Colon (tissue), 2 donors: ENCODE measurements around the gene PARD3B.

ENCODE experiments used
- FAIRE-seq: peaks from 2 replicates; lab custom pipeline; 2012; peaks lifted over from hg19 to GRCh38; lab: Jason Lieb, UNC
- donor health status: control.
- donor health status: control.

PARD3B gene

DNA sequence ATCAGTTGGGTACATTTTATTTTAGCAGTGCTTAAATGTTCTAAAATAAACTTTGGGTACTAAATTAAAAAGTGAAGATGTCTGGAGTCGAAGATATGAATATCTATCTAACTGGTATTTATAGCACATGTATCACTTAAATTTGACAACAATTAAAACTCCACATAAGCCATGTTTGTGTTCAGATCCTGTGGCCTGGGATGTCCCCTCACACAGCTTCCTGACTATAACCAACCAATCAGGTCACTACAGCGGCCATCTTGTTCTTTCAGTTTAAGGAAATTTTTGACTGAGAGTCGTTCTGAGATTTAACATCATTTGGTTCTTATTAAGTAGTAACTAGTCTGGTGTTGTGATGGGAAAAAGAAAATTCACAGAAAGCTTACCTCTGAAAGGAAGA lies 966.4 kb downstream of the PARD3B start:
- no peak for FAIRE-seq

GRCh38 chr2:205520311-205520710 lies 975.0 kb downstream of the PARD3B start:
- no peak for FAIRE-seq

GRCh38 chr2:205524656-205525055 lies 979.4 kb downstream of the PARD3B start:
- no peak for FAIRE-seq

DNA sequence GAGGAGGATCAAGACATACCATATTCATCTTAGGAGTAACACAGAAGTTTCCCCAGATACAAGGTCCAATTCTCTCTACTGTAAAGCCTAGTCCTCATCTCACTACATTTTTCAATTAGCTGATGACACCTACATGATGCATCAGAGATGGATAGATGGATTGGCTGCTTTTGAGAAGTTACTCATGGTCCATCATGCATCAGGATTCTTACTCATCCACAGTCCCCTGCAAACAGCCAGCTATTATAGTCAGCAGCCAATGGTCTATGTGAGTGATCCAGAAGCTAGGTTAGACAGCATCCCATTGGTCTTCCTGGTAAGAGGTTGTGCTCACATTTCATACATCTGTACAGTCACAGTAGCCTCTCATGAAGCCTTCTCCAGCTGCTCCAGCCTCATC lies 982.5 kb downstream of the PARD3B start:
- FAIRE-seq, result no peak

- FAIRE-seq, result no peak
Measured at GRCh38 chr2:205531072-205531471, 985.8 kb downstream of the PARD3B start.

DNA sequence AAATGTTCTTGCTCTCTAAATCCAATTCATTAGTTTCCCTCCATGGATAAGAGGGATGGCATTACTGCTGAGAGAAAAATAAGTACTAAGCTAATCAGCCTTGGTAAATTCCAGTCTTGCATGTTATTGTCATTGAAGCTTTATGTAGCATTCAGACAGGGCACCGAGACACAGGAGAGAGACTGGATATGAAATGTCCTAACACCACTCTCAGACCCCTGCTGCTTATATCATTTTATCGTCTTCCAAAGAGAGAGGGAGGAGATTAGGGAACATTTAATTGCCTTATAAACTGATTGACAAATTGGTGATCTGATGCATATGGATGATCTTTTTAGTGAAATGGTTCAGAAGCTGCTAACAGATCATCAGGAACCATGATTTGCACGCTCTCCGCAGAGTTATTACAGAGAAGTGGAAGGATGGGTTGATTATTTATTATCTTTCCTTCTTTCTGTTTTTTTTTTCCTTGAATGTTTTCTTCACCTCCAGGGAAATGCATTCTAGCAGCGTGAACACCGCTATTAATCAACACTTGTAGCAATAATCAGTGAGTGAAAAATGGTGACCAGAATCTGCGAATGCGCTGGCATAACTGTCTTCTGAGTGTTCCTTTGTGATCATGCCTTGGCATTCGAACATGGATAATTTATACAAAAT lies 986.3 kb downstream of the PARD3B start:
- FAIRE-seq, result no peak

DNA sequence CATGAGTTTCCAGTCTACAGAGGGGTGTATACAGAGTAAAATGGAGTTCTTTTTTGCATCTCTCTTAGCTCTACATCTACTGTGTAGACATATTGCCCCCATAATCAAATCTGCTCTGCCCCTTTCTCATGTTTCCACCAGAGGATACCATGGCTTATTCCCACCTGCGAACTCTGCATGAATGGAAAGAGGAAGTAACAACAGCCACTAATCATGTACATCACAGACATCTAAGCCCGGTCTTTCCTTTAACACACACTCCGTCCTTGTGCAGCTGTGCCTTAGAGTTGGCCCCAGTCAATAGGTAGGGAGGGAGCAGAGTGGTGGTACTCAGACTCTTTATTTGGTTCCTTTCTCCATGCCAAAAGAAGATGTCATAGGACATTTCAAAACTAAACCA lies 989.7 kb downstream of the PARD3B start:
- FAIRE-seq, result no peak

GRCh38 chr2:205539603-205540002 lies 994.3 kb downstream of the PARD3B start:
- FAIRE-seq, result no peak

DNA sequence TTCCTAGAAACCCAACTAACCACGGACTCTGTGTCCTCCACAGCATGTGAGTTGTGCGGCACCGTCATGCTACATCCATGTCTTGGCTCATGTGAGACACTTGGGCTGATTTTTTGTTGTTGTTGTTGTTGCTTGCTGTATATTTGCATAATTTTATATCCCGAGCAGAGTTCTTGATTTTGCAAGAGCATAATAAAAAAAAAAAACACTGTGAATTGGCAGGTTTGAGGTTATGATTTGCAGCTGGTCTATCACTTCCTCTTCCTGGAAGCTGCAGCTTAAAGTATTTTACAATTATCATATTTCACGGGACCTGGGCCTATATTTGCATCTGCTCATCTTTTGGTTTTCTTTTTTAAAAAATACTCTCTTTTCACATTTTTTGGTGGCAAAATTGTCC lies 994.8 kb downstream of the PARD3B start:
- no peak for FAIRE-seq

- FAIRE-seq, result no peak
Measured at GRCh38 chr2:205543262-205543843, 998.1 kb downstream of the PARD3B start.

GRCh38 chr2:205543937-205544702 lies 998.8 kb downstream of the PARD3B start:
- no peak for FAIRE-seq

DNA sequence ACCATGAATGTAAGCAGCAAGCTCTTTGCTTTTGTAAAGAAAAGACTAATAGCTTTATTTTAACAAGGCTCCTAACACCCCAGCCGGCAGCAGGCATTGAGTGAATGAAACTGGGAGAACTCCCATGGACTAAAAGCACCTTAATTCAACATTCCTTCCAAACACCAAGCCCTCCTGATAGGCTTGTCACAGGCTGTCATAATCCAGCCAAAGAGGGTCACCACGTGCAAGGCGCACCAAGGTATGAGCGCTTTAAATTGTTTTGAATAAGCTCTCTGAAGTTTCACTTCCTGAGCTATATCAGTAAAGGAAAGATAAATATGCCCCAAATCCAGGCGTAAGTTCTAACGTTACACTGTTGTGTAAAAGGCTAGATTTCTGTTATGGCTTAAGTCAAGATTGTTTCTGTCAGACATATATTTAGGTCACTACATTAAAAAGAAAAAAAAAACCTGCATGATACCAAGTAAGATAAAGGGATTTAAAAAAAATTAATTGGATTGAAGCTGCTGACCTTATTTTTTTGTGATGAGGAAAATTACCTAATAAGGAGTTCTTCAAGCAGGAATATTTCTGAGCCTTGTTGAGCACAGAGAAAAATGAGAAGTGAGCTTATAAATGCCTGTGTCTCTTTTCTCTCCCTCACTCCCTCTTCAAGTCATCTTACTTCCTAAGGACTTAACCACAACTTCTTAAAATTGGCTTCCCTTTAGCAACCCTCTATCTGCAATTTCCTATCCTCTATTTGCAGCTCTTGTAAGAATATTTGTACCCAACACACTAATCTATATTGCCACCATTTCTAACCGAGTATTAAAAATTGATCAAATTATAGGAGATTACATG lies 1000.9 kb downstream of the PARD3B start:
- FAIRE-seq, result no peak

GRCh38 chr2:205555566-205556230 lies 1010.4 kb downstream of the PARD3B start:
- FAIRE-seq, result no peak

DNA sequence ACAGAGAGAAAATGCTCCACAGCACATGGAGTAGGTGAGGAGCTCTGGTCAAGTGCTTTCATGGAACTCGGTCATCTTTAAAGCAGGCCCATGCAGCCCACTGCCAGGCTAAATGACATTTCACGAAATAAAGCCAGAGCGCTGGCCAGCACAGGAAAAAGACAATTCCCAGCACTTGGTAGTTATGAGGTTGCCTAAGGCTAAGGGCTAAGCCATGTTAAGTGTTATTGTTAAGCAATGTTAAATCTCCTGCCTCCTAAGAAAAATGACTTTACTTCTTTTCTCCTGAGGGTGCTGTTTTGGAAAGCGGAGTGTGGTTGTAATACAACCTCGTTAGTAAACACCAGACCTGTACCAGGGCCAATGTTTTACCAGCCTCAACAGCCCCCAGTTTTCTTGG lies 1011.1 kb downstream of the PARD3B start:
- no peak for FAIRE-seq

DNA sequence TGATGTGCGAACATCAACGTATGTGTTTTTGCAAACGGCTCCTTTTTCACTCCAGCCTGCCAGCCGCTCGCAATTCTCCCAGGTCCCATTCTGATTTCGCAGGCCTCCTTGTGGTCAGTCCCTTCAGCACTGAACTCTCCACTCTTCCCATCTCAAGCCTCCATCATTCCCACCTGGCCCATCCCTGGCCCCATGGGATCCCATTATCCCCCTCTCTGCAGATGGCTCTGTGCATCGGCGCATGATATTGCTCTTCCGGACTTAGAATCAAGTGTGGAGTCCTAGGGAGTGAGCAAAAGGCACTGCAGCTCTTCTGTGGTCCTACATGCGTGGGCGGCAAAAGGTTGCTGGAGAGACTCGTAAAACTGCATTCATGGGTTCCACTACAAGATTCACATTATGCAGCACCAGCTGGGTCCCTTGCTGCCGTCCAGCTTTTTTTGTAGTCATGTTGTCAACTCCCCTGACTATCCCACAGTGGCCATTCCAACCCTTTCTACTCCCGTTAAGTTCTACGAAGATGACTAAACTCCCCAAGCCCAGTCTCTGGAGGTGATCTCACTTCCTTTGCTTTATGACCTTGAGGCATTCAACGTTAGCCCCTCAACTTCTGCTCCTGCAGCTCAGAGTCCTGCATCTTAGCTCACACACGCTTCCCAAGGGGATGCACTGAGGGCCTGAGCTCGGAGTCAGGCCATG lies 1011.7 kb downstream of the PARD3B start:
- FAIRE-seq, result no peak

GRCh38 chr2:205557873-205558272 lies 1012.6 kb downstream of the PARD3B start:
- no peak for FAIRE-seq

GRCh38 chr2:205561441-205561840 lies 1016.2 kb downstream of the PARD3B start:
- FAIRE-seq, result no peak

DNA sequence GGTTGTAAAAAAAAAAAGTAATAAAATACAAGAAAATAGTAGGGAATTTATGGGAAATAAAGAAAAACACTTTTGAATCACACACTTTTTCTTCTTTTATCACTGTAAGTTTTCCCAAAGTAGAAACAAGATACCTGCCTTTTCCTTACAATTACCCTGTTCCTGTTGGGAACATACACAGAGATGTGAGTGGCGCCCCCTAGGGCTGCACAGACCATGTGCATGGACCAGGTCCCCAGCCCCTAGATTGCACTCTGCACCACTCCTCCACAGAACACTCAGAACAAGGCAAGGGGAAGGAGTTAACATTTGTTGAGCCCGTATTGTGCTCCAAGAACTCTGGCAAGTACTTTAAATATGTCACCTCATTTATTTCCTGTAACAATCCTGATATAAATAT lies 1018.4 kb downstream of the PARD3B start:
- no peak for FAIRE-seq

- FAIRE-seq, result no peak
Measured at GRCh38 chr2:205564346-205565141, 1019.3 kb downstream of the PARD3B start.

- FAIRE-seq, result no peak
Measured at GRCh38 chr2:205565142-205565522, 1019.9 kb downstream of the PARD3B start.
